ENCODE measurements around the gene MRTO4. TPM values are rescaled to one million over a fixed set of nuclear protein-coding genes. Genes with fewer than 3 reads are reported as not detected.

Gene MRTO4
- total and polyA plus RNA-seq, 10 of the 15 experiments (the other 5 are each of a cell fraction or from before 2014, with no cell fraction given), result 43.5 to 99.5 (median 69.7) TPM

- ChIA-PET SMC1A (ENCODE audit: uncharacterized antibody, unreplicated experiment) (interaction anchor here (0.7 kb wide), 1 partner anchor 412 kb away, joined by 3 read pairs; no protein-coding TSS in a partner anchor), POLR2A (interaction anchor here (1.2 kb wide), 1 partner anchor 12 kb away, joined by 3 read pairs; no protein-coding TSS in a partner anchor), RAD21 (ENCODE audit: unreplicated experiment) (no interaction called here), CTCF (interaction anchor here (1.4 kb wide), 1 partner anchor 12 kb away, joined by 4 read pairs; no protein-coding TSS in a partner anchor)
- Histone ChIP-seq H3K79me2 (ENCODE audit: control insufficient read depth, insufficient read depth, low read length) (no peaks in the 10 kb centered on the region; the same call in 1 of the 2 replicates), H3K4me1 (ENCODE audit: control insufficient read depth, insufficient read depth, low read length) (no peaks in the 10 kb centered on the region), H2AFZ (ENCODE audit: control insufficient read depth, low read depth, low read length) (no peak overlapping the region), H3K27me3 (replicated peaks in 1 of 2; ENCODE audit: control insufficient read depth in 2 of 2, insufficient read depth in 2 of 2, low read length in 1 of 2) (no peaks in the 10 kb centered on the region), H3K4me2 (ENCODE audit: control insufficient read depth, insufficient read depth) (no peak overlapping the region), H3K27ac (ENCODE audit: control insufficient read depth, insufficient read depth) (no peak overlapping the region), H3K9ac (ENCODE audit: control insufficient read depth, insufficient read depth, low read length) (no peak overlapping the region), H3K36me3 (ENCODE audit: control insufficient read depth in 2 of 2, insufficient read depth in 2 of 2, low read length in 1 of 2) (peaks cover 16 to 34% of the 10 kb centered on the region in 2 experiments), H3K9me3 (replicated peaks; ENCODE audit: control insufficient read depth, insufficient read depth, low read length) (no peaks in the 10 kb centered on the region), H4K20me1 (ENCODE audit: control insufficient read depth, insufficient read depth) (no peaks in the 10 kb centered on the region), H3K4me3 (no peak overlapping the region)
- TF ChIP-seq TBL1XR1 (IDR thresholded peaks at IDR 0.05; ENCODE audit: low read depth, low read length) (no peak), RAD21 (IDR thresholded peaks at IDR 0.05; ENCODE audit: insufficient read depth, low read depth, low read length) (no peak), FOXK2 (IDR thresholded peaks at IDR 0.05) (no peak), DPF2 (IDR thresholded peaks at IDR 0.05) (no peak), ZBTB11 (CRISPR knock-in tag; IDR thresholded peaks at IDR 0.05) (no peak), POLR2AphosphoS5 (IDR thresholded peaks at IDR 0.05; ENCODE audit: low read length) (no peak), CTCF (IDR thresholded peaks at IDR 0.05 in 2 of 3, conservative IDR thresholded peaks at IDR 0.05 in 1 of 3; ENCODE audit: control insufficient read depth in 2 of 3, extremely low read depth in 1 of 3, insufficient read depth in 1 of 3, low read depth in 3 of 3, low read length in 3 of 3) (no peak), NFXL1 (IDR thresholded peaks at IDR 0.05; ENCODE audit: borderline replicate concordance) (no peak)
- 96% methylated on average over 11 of the region's 11 CpGs for WGBS (ENCODE audit: insufficient coverage, insufficient replicate concordance, low lambda C conversion rate, missing lambda C conversion rate)
- no peak for ATAC-seq
- BruUV-seq (replicated peaks), result no TSS peak
- intact Hi-C loops (cut with micrococcal nuclease; ENCODE audit: unreplicated experiment) (no loop called here), in situ Hi-C loops (cut with MboI) (no loop called here)
- no peak for FAIRE-seq
- no peak for DNase-seq (ENCODE audit: low read depth, low spot score)
Measured at GRCh38 chr1:19222573-19222972, 29.0 kb upstream of the MRTO4 start.

Measured in GM12878 (cell line).